Bronchial epithelial cell (primary cell): ENCODE measurements around the gene YAP1. TPM values are rescaled to one million over a fixed set of nuclear protein-coding genes. Genes with fewer than 3 reads are reported as not detected.

Experiments used
- DNase-seq: peaks from one replicate; pipeline ENCODE4 v3.0.0-alpha.2; 2010; ENCODE audit warnings: low read depth
- FAIRE-seq: peaks from 2 replicates; lab custom pipeline; 2011; peaks lifted over from hg19 to GRCh38; lab: Jason Lieb, UNC
- H3K27me3 ChIP-seq: 2 replicates; pipeline ENCODE4 v1.5.1; 2011; ENCODE audit warnings: low read length; ENCODE audit not compliant: control insufficient read depth, insufficient read depth
- H3K36me3 ChIP-seq: 2 replicates; pipeline ENCODE4 v1.5.1; 2011; ENCODE audit warnings: low read length; ENCODE audit not compliant: control insufficient read depth, insufficient read depth
- H3K4me3 ChIP-seq: 2 replicates; pipeline ENCODE4 v1.5.1; 2011; ENCODE audit warnings: mild to moderate bottlenecking, low read depth, low read length, control low read depth
- total RNA-seq: library from RNA; depleted of rRNA; stranded (reverse); fragments of >200 nt; gene quantifications from 2 replicates; pipeline ENCODE4 v1.2.1, GENCODE V29; 2014
- TF ChIP-seq, protein P1 (sequence below): IDR thresholded peaks from 2 replicates; pipeline ENCODE4 v1.5.1; 2011; ENCODE audit warnings: mild to moderate bottlenecking, moderate library complexity, low read length, control low read depth, inconsistent platforms; ENCODE audit not compliant: insufficient read depth, severe bottlenecking

YAP1 gene
- total RNA-seq, 1 donor from 2014 or later, result 151 TPM

DNA sequence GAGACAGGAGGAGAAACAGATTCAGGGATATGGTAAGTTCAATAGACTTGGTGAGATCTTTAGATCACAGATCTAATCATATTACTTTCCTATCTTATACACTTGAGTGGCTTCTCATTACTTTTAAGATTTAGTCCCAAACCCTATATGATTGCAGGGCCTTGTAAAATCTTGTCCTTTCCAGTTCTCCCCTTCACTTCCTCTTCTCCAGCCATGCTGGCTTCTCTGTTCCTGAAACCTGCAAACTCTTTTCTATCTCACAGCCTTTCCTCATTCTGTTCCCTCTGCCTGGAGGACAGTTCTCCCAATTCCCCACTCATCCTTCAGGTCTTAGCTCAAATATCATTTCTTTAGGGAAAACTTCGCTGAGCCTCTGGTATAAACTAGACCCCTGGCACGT lies 141.2 kb downstream of the YAP1 start:
- Histone ChIP-seq H3K36me3 (no peaks in the 10 kb centered on the region), H3K27me3 (no peaks in the 10 kb centered on the region), H3K4me3 (no peak overlapping the region)
- DNase-seq, result no peak
- FAIRE-seq, result no peak
- TF ChIP-seq, protein P1, sequence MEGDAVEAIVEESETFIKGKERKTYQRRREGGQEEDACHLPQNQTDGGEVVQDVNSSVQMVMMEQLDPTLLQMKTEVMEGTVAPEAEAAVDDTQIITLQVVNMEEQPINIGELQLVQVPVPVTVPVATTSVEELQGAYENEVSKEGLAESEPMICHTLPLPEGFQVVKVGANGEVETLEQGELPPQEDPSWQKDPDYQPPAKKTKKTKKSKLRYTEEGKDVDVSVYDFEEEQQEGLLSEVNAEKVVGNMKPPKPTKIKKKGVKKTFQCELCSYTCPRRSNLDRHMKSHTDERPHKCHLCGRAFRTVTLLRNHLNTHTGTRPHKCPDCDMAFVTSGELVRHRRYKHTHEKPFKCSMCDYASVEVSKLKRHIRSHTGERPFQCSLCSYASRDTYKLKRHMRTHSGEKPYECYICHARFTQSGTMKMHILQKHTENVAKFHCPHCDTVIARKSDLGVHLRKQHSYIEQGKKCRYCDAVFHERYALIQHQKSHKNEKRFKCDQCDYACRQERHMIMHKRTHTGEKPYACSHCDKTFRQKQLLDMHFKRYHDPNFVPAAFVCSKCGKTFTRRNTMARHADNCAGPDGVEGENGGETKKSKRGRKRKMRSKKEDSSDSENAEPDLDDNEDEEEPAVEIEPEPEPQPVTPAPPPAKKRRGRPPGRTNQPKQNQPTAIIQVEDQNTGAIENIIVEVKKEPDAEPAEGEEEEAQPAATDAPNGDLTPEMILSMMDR, result no peak

DNA sequence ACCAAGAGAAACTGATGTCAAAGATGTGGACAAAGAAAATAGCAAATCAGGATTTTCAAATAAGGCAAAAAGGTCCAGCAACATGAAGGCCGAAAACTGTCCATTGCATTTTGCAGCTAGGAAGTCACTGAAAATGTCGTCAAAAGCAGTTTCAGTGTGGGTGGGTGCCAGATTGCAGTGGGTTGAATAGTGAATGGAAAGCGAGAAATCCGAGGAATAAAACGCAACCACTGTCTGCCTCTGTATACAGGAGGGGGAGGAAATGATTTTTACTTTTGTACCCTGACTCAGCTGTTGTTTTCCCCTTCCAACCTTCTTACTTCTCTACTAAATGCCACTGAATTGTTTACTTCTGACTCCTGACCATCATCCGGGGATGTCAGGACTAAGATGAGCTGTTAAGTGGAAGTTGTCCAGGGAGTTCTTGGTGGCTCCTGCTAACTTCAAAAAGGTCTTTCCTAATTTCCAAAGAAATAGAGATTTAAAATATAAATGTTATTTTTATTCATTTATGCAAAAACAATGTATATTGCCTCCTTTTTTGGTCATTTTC lies 142.2 kb downstream of the YAP1 start:
- Histone ChIP-seq H3K4me3 (no peak overlapping the region), H3K36me3 (no peaks in the 10 kb centered on the region), H3K27me3 (no peaks in the 10 kb centered on the region)
- DNase-seq (no peak), FAIRE-seq (no peak)
- TF ChIP-seq, protein P1, result no peak

DNA sequence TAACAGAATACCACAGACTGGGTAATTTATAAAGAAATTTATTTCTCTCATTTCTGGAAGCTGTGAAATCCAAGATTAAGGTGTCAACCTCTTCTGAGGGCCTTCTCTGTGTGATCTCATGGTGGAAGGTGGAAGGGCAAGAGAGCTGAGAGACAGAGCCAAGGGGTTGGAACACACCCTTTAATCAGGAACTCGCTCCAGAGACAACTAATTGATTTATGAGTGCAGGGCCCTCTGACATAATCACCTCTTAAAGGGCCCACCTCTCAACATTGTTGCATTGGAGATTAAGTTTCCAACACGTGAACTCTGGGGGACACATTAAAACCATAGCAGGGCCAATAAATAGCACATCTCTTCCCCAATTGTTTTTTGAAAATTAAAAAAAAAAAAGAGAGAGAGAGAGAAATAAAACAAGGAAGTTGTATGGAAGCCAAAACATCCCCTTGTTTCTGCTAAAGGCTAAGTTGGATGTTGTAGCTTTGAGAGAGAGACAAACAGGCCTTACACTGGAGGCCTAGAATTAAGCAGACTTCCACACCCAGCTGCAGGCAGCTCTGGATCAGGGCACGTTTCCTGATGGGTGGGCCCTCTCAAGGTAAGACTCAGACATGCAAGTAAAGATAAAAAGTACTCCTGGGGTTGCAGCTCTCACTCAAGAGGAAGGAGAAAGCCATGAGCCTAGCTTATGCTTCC lies 142.9 kb downstream of the YAP1 start:
- no peaks in the 10 kb centered on the region for H3K27me3 ChIP-seq
- H3K4me3 ChIP-seq, result no peak overlapping the region
- DNase-seq, result no peak
- FAIRE-seq, result no peak
- no peaks in the 10 kb centered on the region for H3K36me3 ChIP-seq
- TF ChIP-seq, protein P1, result no peak

DNA sequence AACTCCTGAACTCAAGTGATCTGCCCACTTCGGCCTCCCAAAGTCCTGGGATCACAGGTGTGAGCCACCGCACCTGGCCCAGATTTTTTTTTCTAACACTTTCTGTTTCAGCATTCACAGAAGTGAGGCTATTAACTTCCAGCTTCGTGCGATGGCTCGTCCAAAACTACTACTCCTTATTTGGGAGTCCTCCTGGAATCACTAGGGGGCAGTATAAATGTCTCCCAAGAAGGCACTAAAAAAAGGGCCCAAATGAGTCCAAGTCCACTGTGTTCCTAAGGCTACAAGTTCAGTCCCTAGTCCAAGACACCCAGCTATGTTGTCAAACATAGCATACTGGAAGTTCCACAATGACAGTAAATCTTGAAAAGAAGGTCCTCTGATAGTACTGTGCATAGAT lies 143.8 kb downstream of the YAP1 start:
- TF ChIP-seq, protein P1, result no peak
- FAIRE-seq, result no peak
- no peak overlapping the region for H3K4me3 ChIP-seq

DNA sequence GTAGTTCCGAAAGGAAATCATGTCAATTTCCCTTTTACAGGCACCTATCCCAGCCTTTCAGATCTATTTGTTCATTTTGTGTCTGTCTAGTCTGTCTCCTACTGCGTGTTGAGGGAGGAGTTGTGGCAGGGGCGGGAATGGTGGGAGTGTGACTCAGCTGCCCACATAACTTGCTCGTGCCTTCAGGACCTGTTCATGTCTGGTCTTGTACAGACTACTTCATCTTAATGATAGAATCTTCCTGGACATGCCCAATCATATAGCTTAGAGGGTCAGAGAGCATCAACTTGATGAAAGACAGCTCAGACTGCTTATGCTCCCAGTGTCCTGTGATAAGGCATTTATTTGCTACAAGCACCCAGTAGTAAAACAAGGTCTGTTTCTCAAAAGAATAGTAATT lies 146.0 kb downstream of the YAP1 start:
- FAIRE-seq (peak; percentile 58), DNase-seq (peak; percentile 100)
- H3K27me3 ChIP-seq, result no peaks in the 10 kb centered on the region
- no peak overlapping the region for H3K4me3 ChIP-seq
- no peaks in the 10 kb centered on the region for H3K36me3 ChIP-seq
- TF ChIP-seq, protein P1, result no peak

More for the DNA sequence above, 143.8 kb downstream of the YAP1 start:
- Histone ChIP-seq H3K27me3 (no peaks in the 10 kb centered on the region), H3K36me3 (no peaks in the 10 kb centered on the region)
- DNase-seq, result no peak
